Activated naive CD4-positive, alpha-beta T cell treated with Interleukin-2 at 50 U/mL for 16 hours (primary cell): Measurements from ENCODE around the gene LYRM2.

ENCODE experiments used
- DNase-seq: peaks from one replicate; pipeline ENCODE4 v3.0.0-alpha.2; 2020

LYRM2 gene

GRCh38 chr6:89590133-89590532, 48.4 kb downstream of the LYRM2 start:
- DNase-seq = no peak

- DNase-seq = no peak
Measured at GRCh38 chr6:89589297-89590025, 49.1 kb downstream of the LYRM2 start.

GRCh38 chr6:89585154-89585553, 53.4 kb downstream of the LYRM2 start:
- DNase-seq = no peak

- DNase-seq = no peak
Measured at GRCh38 chr6:89584539-89584938, 54.0 kb downstream of the LYRM2 start.

- no peak for DNase-seq
Measured at GRCh38 chr6:89583559-89583958, 55.0 kb downstream of the LYRM2 start.

- no peak for DNase-seq
Measured at GRCh38 chr6:89582669-89583325, 55.8 kb downstream of the LYRM2 start.

- DNase-seq = no peak
Measured at GRCh38 chr6:89581689-89582088, 56.9 kb downstream of the LYRM2 start.

GRCh38 chr6:89580997-89581666, 57.4 kb downstream of the LYRM2 start:
- no peak for DNase-seq

- no peak for DNase-seq
Measured at GRCh38 chr6:89575562-89575960, 63.0 kb downstream of the LYRM2 start.

GRCh38 chr6:89574910-89575561, 63.5 kb downstream of the LYRM2 start:
- no peak for DNase-seq

- DNase-seq = no peak
Measured at GRCh38 chr6:89567630-89568390, 70.7 kb downstream of the LYRM2 start.

GRCh38 chr6:89566930-89567629, 71.5 kb downstream of the LYRM2 start:
- DNase-seq = no peak

GRCh38 chr6:89566008-89566800, 72.3 kb downstream of the LYRM2 start:
- DNase-seq = no peak

GRCh38 chr6:89564752-89565427, 73.7 kb downstream of the LYRM2 start:
- no peak for DNase-seq

GRCh38 chr6:89563866-89564265, 74.7 kb downstream of the LYRM2 start:
- no peak for DNase-seq

GRCh38 chr6:89562093-89562973, 76.2 kb downstream of the LYRM2 start:
- no peak for DNase-seq

- DNase-seq = no peak
Measured at GRCh38 chr6:89559487-89559886, 79.1 kb downstream of the LYRM2 start.

GRCh38 chr6:89555806-89556205, 82.7 kb downstream of the LYRM2 start:
- no peak for DNase-seq

GRCh38 chr6:89555031-89555430, 83.5 kb downstream of the LYRM2 start:
- no peak for DNase-seq

GRCh38 chr6:89554106-89554505, 84.4 kb downstream of the LYRM2 start:
- DNase-seq = no peak
